ENCODE results near the gene PCDH9. TPM values are rescaled to one million over a fixed set of nuclear protein-coding genes. Genes with fewer than 3 reads are reported as not detected.

The PCDH9 gene
- total RNA-seq, 1 experiment from 2014 or later = 0.11 TPM

- DNase-seq = no peak
- Mint-ChIP-seq H3K9me3 (ENCODE audit: unreplicated experiment) (no peaks in the 10 kb centered on the region), H3K4me3 (ENCODE audit: unreplicated experiment) (no peak overlapping the region), H3K36me3 (ENCODE audit: insufficient read depth, unreplicated experiment) (no peaks in the 10 kb centered on the region), H3K27ac (ENCODE audit: unreplicated experiment) (no peak overlapping the region), H3K4me1 (ENCODE audit: low read depth, unreplicated experiment) (no peaks in the 10 kb centered on the region), H3K27me3 (ENCODE audit: insufficient read depth, unreplicated experiment) (no peaks in the 10 kb centered on the region)
- TF ChIP-seq CTCF (IDR thresholded peaks at IDR 0.05; ENCODE audit: insufficient read depth in 1 of 2, low read depth in 1 of 2, low read length in 1 of 2, severe bottlenecking in 1 of 2, unreplicated experiment in 1 of 2) = no peak
- POLR2A ChIA-PET = no interaction called here
- intact Hi-C loops (cut with micrococcal nuclease; ENCODE audit: unreplicated experiment) = no loop called here
- Histone ChIP-seq H3K27me3 (replicated peaks; ENCODE audit: control insufficient read depth, insufficient read depth, low read length) (no peaks in the 10 kb centered on the region), H3K36me3 (ENCODE audit: control insufficient read depth, insufficient read depth, low read length) (no peaks in the 10 kb centered on the region), H3K9me3 (no peaks in the 10 kb centered on the region), H3K4me1 (no peaks in the 10 kb centered on the region), H3K4me3 (ENCODE audit: low read depth, low read length) (no peak overlapping the region)
- CTCF ChIA-PET = no interaction called here
- BruUV-seq (replicated peaks) = no TSS peak
Measured at GRCh38 chr13:66915596-66916185, 314.4 kb downstream of the PCDH9 start.

- no peak for TF ChIP-seq CTCF (IDR thresholded peaks at IDR 0.05; ENCODE audit: insufficient read depth in 1 of 2, low read depth in 1 of 2, low read length in 1 of 2, severe bottlenecking in 1 of 2, unreplicated experiment in 1 of 2)
- intact Hi-C loops (cut with micrococcal nuclease; ENCODE audit: unreplicated experiment) = no loop called here
- ChIA-PET POLR2A (no interaction called here), CTCF (no interaction called here)
- Histone ChIP-seq H3K4me3 (ENCODE audit: low read depth, low read length) (no peak overlapping the region), H3K9me3 (no peaks in the 10 kb centered on the region), H3K4me1 (no peaks in the 10 kb centered on the region), H3K36me3 (ENCODE audit: control insufficient read depth, insufficient read depth, low read length) (no peaks in the 10 kb centered on the region), H3K27me3 (replicated peaks; ENCODE audit: control insufficient read depth, insufficient read depth, low read length) (no peaks in the 10 kb centered on the region)
- Mint-ChIP-seq H3K27me3 (ENCODE audit: insufficient read depth, unreplicated experiment) (no peaks in the 10 kb centered on the region), H3K9me3 (ENCODE audit: unreplicated experiment) (no peaks in the 10 kb centered on the region), H3K27ac (ENCODE audit: unreplicated experiment) (no peak overlapping the region), H3K36me3 (ENCODE audit: insufficient read depth, unreplicated experiment) (no peaks in the 10 kb centered on the region), H3K4me3 (ENCODE audit: unreplicated experiment) (no peak overlapping the region), H3K4me1 (ENCODE audit: low read depth, unreplicated experiment) (no peaks in the 10 kb centered on the region)
- DNase-seq = no peak
- no TSS peak for BruUV-seq (replicated peaks)
Measured at GRCh38 chr13:66914155-66914554, 316.0 kb downstream of the PCDH9 start.

- no peaks in the 10 kb centered on the region for H3K4me1 ChIP-seq
- H3K36me3 ChIP-seq (ENCODE audit: control insufficient read depth, insufficient read depth, low read length) = no peaks in the 10 kb centered on the region
- CTCF ChIA-PET = no interaction called here
- POLR2A ChIA-PET = no interaction called here
- H3K9me3 ChIP-seq = no peaks in the 10 kb centered on the region
- DNase-seq = no peak
- H3K27me3 ChIP-seq (replicated peaks; ENCODE audit: control insufficient read depth, insufficient read depth, low read length) = no peaks in the 10 kb centered on the region
- no peak overlapping the region for H3K4me3 Mint-ChIP-seq (ENCODE audit: unreplicated experiment)
- H3K4me3 ChIP-seq (ENCODE audit: low read depth, low read length) = no peak overlapping the region
- TF ChIP-seq CTCF (IDR thresholded peaks at IDR 0.05; ENCODE audit: insufficient read depth in 1 of 2, low read depth in 1 of 2, low read length in 1 of 2, severe bottlenecking in 1 of 2, unreplicated experiment in 1 of 2) = no peak
- H3K36me3 Mint-ChIP-seq (ENCODE audit: insufficient read depth, unreplicated experiment) = no peaks in the 10 kb centered on the region
- no peaks in the 10 kb centered on the region for H3K4me1 Mint-ChIP-seq (ENCODE audit: low read depth, unreplicated experiment)
- H3K27me3 Mint-ChIP-seq (ENCODE audit: insufficient read depth, unreplicated experiment) = no peaks in the 10 kb centered on the region
- H3K27ac Mint-ChIP-seq (ENCODE audit: unreplicated experiment) = no peak overlapping the region
- intact Hi-C loops (cut with micrococcal nuclease; ENCODE audit: unreplicated experiment) = no loop called here
- H3K9me3 Mint-ChIP-seq (ENCODE audit: unreplicated experiment) = no peaks in the 10 kb centered on the region
- no TSS peak for BruUV-seq (replicated peaks)
Measured at GRCh38 chr13:66911411-66911939, 318.7 kb downstream of the PCDH9 start.

Measured in Caco-2 (cell line).